Measurements from ENCODE around the gene RNF13.

GRCh38 chr3:149781211-149781610 is 31.8 kb upstream of the RNF13 start:
- TF ChIP-seq SIN3A (IDR thresholded peaks at IDR 0.05; ENCODE audit: borderline replicate concordance, insufficient read depth, low read length) = no peak
- TF ChIP-seq TAF1 (IDR thresholded peaks at IDR 0.05; ENCODE audit: borderline replicate concordance, insufficient read depth, low read length) = no peak
- TF ChIP-seq POLR2AphosphoS5 (IDR thresholded peaks at IDR 0.05; ENCODE audit: low read depth, low read length) = no peak
